ENCODE measurements around the gene ZNF613. TPM values are rescaled to one million over a fixed set of nuclear protein-coding genes. Genes with fewer than 3 reads are reported as not detected.
A peak's percentile ranks its signal among the peaks of the same experiment; 100 is the strongest.

The ZNF613 gene
- total RNA-seq (2021) (5.3 and 7.7 TPM in 2 replicates), Bru-seq, nascent RNA (percentile 66 among the genes with signal in this experiment), BruChase-seq, experiment 1, labeled RNA remaining after a 2-hour chase (percentile 59 among the genes with signal in this experiment), BruChase-seq, experiment 2, labeled RNA remaining after a 6-hour chase (percentile 58 among the genes with signal in this experiment)
- long read RNA-seq, partial matches to known transcripts = 0 of 9 reads
- long read RNA-seq, other reads (novel, unspliced or antisense) = 2 of 9 reads

- ChIA-PET POLR2A (ENCODE audit: low non-redundant PET) (no interaction called here), CTCF (no interaction called here)
- Histone ChIP-seq H3K27me3 (replicated peaks; ENCODE audit: insufficient read depth, low read depth, low read length, poor library complexity) (no peaks in the 10 kb centered on the region), H3K27ac (ENCODE audit: low read depth, low read length, poor library complexity, severe bottlenecking) (peak within 1 kb of the TSS; percentile 90), H3K9me3 (ENCODE audit: low read depth, low read length, poor library complexity, severe bottlenecking) (peaks cover 28% of the 10 kb centered on the region), H3K4me1 (ENCODE audit: insufficient read depth, low read length, poor library complexity, severe bottlenecking) (no peaks in the 10 kb centered on the region), H3K4me3 (ENCODE audit: low read depth, low read length, poor library complexity, severe bottlenecking) (peak within 1 kb of the TSS; percentile 84), H3K36me3 (ENCODE audit: insufficient read depth, low read length, poor library complexity, severe bottlenecking) (peaks cover 19% of the 10 kb centered on the region)
- intact Hi-C loops (cut with micrococcal nuclease; ENCODE audit: unreplicated experiment) = loop anchor here (2.0 kb wide), 1 partner anchor 40 kb away; the partner anchor contains the start of gene ZNF577
- peak; percentile 94 for DNase-seq (ENCODE audit: low spot score)
- TF ChIP-seq CTCF (conservative IDR thresholded peaks at IDR 0.05; ENCODE audit: low read depth, low read length) = peak; percentile 42
- no peak for TF ChIP-seq EZH2 (IDR thresholded peaks at IDR 0.05; ENCODE audit: borderline replicate concordance, low read depth, low read length, poor library complexity, severe bottlenecking)
- BruUV-seq (replicated peaks) = no TSS peak
These were observed at the start of gene ZNF613 for GRCh38 chr19:51926784-51927741. ZNF613 (plus strand) TSS chr19:51927472; CDS start chr19:51936221, 8,749 bp downstream.

- no peak overlapping the region for H3K4me3 ChIP-seq (ENCODE audit: low read depth, low read length, poor library complexity, severe bottlenecking)
- H3K27me3 ChIP-seq (replicated peaks; ENCODE audit: insufficient read depth, low read depth, low read length, poor library complexity) = no peaks in the 10 kb centered on the region
- intact Hi-C loops (cut with micrococcal nuclease; ENCODE audit: unreplicated experiment) = no loop called here
- H3K27ac ChIP-seq (ENCODE audit: low read depth, low read length, poor library complexity, severe bottlenecking) = no peak overlapping the region
- peaks cover 16% of the 10 kb centered on the region for H3K9me3 ChIP-seq (ENCODE audit: low read depth, low read length, poor library complexity, severe bottlenecking)
- H3K4me1 ChIP-seq (ENCODE audit: insufficient read depth, low read length, poor library complexity, severe bottlenecking) = no peaks in the 10 kb centered on the region
- ChIA-PET CTCF (no interaction called here), POLR2A (ENCODE audit: low non-redundant PET) (no interaction called here)
- BruUV-seq (replicated peaks) = no TSS peak
- H3K36me3 ChIP-seq (ENCODE audit: insufficient read depth, low read length, poor library complexity, severe bottlenecking) = no peaks in the 10 kb centered on the region
- TF ChIP-seq EZH2 (IDR thresholded peaks at IDR 0.05; ENCODE audit: borderline replicate concordance, low read depth, low read length, poor library complexity, severe bottlenecking) (no peak), CTCF (conservative IDR thresholded peaks at IDR 0.05; ENCODE audit: low read depth, low read length) (no peak)
- DNase-seq (ENCODE audit: low spot score) = no peak
These were observed 44.8 kb upstream of the ZNF613 start for GRCh38 chr19:51882518-51882917.

GRCh38 chr19:51884713-51885112, 42.6 kb upstream of the ZNF613 start:
- intact Hi-C loops (cut with micrococcal nuclease; ENCODE audit: unreplicated experiment) = no loop called here
- ChIA-PET CTCF (no interaction called here), POLR2A (ENCODE audit: low non-redundant PET) (no interaction called here)
- peaks cover 24% of the 10 kb centered on the region for H3K9me3 ChIP-seq (ENCODE audit: low read depth, low read length, poor library complexity, severe bottlenecking)
- BruUV-seq (replicated peaks) = no TSS peak
- H3K27me3 ChIP-seq (replicated peaks; ENCODE audit: insufficient read depth, low read depth, low read length, poor library complexity) = no peaks in the 10 kb centered on the region
- no peaks in the 10 kb centered on the region for H3K4me1 ChIP-seq (ENCODE audit: insufficient read depth, low read length, poor library complexity, severe bottlenecking)
- DNase-seq (ENCODE audit: low spot score) = no peak
- peaks cover 9% of the 10 kb centered on the region for H3K36me3 ChIP-seq (ENCODE audit: insufficient read depth, low read length, poor library complexity, severe bottlenecking)
- H3K27ac ChIP-seq (ENCODE audit: low read depth, low read length, poor library complexity, severe bottlenecking) = no peak overlapping the region
- TF ChIP-seq EZH2 (IDR thresholded peaks at IDR 0.05; ENCODE audit: borderline replicate concordance, low read depth, low read length, poor library complexity, severe bottlenecking) (no peak), CTCF (conservative IDR thresholded peaks at IDR 0.05; ENCODE audit: low read depth, low read length) (no peak)
- H3K4me3 ChIP-seq (ENCODE audit: low read depth, low read length, poor library complexity, severe bottlenecking) = no peak overlapping the region

Measured in A673 (cell line).